Measurements from ENCODE around the gene NOTCH1.

DNA sequence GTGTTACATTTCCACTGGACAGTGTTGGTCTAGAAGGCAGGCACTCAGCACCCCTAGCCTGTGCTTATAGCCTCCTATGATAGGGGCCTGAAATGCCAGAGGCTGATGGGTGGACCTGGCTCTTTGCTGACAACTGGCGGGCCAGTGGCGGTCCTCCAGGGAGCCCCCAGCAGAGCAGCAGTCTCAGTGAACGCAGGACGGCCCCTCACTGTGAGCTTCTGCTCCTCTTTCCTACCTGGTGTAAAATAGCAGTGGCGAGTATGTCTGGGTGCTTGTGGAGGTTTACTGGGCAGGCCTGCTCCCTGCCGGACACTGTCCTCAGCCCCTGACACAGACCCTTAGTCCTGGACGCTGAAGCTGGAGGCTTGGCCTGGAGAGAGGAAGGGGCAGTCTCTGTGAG is 59.7 kb downstream of the NOTCH1 start:
- TF ChIP-seq, protein P1, sequence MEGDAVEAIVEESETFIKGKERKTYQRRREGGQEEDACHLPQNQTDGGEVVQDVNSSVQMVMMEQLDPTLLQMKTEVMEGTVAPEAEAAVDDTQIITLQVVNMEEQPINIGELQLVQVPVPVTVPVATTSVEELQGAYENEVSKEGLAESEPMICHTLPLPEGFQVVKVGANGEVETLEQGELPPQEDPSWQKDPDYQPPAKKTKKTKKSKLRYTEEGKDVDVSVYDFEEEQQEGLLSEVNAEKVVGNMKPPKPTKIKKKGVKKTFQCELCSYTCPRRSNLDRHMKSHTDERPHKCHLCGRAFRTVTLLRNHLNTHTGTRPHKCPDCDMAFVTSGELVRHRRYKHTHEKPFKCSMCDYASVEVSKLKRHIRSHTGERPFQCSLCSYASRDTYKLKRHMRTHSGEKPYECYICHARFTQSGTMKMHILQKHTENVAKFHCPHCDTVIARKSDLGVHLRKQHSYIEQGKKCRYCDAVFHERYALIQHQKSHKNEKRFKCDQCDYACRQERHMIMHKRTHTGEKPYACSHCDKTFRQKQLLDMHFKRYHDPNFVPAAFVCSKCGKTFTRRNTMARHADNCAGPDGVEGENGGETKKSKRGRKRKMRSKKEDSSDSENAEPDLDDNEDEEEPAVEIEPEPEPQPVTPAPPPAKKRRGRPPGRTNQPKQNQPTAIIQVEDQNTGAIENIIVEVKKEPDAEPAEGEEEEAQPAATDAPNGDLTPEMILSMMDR (IDR thresholded peaks at IDR 0.05; ENCODE audit: borderline replicate concordance, extremely low read depth, low read length, poor library complexity, severe bottlenecking), result no peak
- no peak for TF ChIP-seq EZH2 (IDR thresholded peaks at IDR 0.05; ENCODE audit: borderline replicate concordance, low read depth, low read length, severe bottlenecking)

Measured in DND-41 (cell line).